K562 (cell line): ENCODE data around the gene ZNF629. TPM values are rescaled to one million over a fixed set of nuclear protein-coding genes. Genes with fewer than 3 reads are reported as not detected.

Source experiments
- ATAC-seq: fragments of 200-7000 bp; cut with Tn5 transposase; 3 replicates; pipeline ENCODE4 v1.9.1; 2020; ENCODE audit warnings: moderate library complexity
- BruUV-seq: library from RNA; stranded (reverse); fragments of 400-500 nt; replicated peaks from 2 replicates; lab custom pipeline; 2021; lab: Mats Ljungman, UMichigan
- CTCF ChIA-PET: fragments of 300-600 bp; formaldehyde crosslinking; extraction: SDS; loops from one replicate; lab custom pipeline; 2021; ENCODE audit warnings: low intra/inter-chr PET ratio; lab: Yijun Ruan, JAX
- POLR2A ChIA-PET: fragments of 300-600, 350-650 bp; sonication (Branson Sonifier 250); formaldehyde crosslinking; extraction: SDS; loops from one replicate; lab custom pipeline; 2021; ENCODE audit warnings: antibody characterized with exemption, inconsistent platforms; lab: Yijun Ruan, JAX
- DNase-seq, 4 experiments: peaks; one replicate each; pipeline versions ENCODE4 v3.0.0 to v3.0.0-alpha.2; 2011 to 2018; ENCODE audit warnings: low spot score in 3 of 4, mixed read lengths in 3 of 4; ENCODE audit errors: extremely low read depth in 1 of 4
- FAIRE-seq: peaks from 2 replicates; lab custom pipeline; 2011; peaks lifted over from hg19 to GRCh38; lab: Jason Lieb, UNC
- H2AFZ ChIP-seq: 2 replicates; pipeline ENCODE4 v1.6.0; 2011; ENCODE audit warnings: low read depth, low read length, control low read depth, inconsistent platforms
- H3K27ac ChIP-seq: fragments of 200-600 bp; 3 replicates; pipeline ENCODE4 v1.8.0; 2011; ENCODE audit warnings: low read depth, mild to moderate bottlenecking, control low read depth, inconsistent platforms, low read length, moderate library complexity, mixed read lengths; ENCODE audit errors: extremely low read depth
- H3K27me3 ChIP-seq, 2 experiments: fragments of 300-600 bp in 1 of 2; 2 replicates in 1 of 2; 3 replicates in 1 of 2; pipeline versions ENCODE4 v1.6.0 to v1.8.0; 2011; ENCODE audit warnings: inconsistent platforms in 2 of 2, low read length in 2 of 2, mild to moderate bottlenecking in 1 of 2, mixed read lengths in 1 of 2, moderate library complexity in 1 of 2; ENCODE audit not compliant: control insufficient read depth in 2 of 2, insufficient read depth in 2 of 2
- H3K36me3 ChIP-seq: fragments of 300-600 bp; 3 replicates; pipeline ENCODE4 v1.8.0; 2011; ENCODE audit warnings: mild to moderate bottlenecking, low read length, inconsistent platforms; ENCODE audit not compliant: control insufficient read depth, insufficient read depth
- H3K4me1 ChIP-seq, 2 experiments: fragments of 200-600 bp in 1 of 2; replicated peaks in 1 of 2; 2 replicates in 1 of 2; 3 replicates in 1 of 2; pipeline versions ENCODE4 v1.5.1 to v1.8.0; 2011; ENCODE audit warnings: inconsistent platforms in 2 of 2, low read length in 2 of 2, mild to moderate bottlenecking in 1 of 2, mixed read lengths in 1 of 2, moderate library complexity in 1 of 2; ENCODE audit not compliant: control insufficient read depth in 2 of 2, insufficient read depth in 2 of 2
- H3K4me2 ChIP-seq: 2 replicates; pipeline ENCODE4 v1.6.1; 2011; ENCODE audit warnings: low read length, control low read depth, inconsistent platforms, mixed read lengths; ENCODE audit not compliant: insufficient read depth
- H3K4me3 ChIP-seq: fragments of 200-600 bp; sonication (generic), shearing (Covaris generic); 2 replicates; pipeline ENCODE4 v1.5.1; 2016; ENCODE audit warnings: control low read depth, inconsistent platforms
- H3K79me2 ChIP-seq: fragments of 200-600 bp; 3 replicates; pipeline ENCODE4 v1.8.0; 2011; ENCODE audit warnings: low read length, inconsistent platforms; ENCODE audit not compliant: control insufficient read depth, insufficient read depth
- H3K9ac ChIP-seq, 2 experiments: 2 replicates each; pipeline versions ENCODE4 v1.6.0 to v1.6.1; 2011; ENCODE audit warnings: low read depth in 2 of 2, low read length in 2 of 2, control low read depth in 1 of 2, inconsistent platforms in 1 of 2, mild to moderate bottlenecking in 1 of 2, mixed read lengths in 1 of 2; ENCODE audit not compliant: insufficient read depth in 1 of 2
- H3K9me1 ChIP-seq: one replicate; pipeline ENCODE4 v1.6.0; 2011; ENCODE audit warnings: inconsistent platforms, mild to moderate bottlenecking, low read length, moderate library complexity; ENCODE audit not compliant: control insufficient read depth, insufficient read depth
- H3K9me3 ChIP-seq: replicated peaks from 2 replicates; pipeline ENCODE4 v1.5.1; 2011; ENCODE audit warnings: low read depth, low read length, inconsistent platforms; ENCODE audit not compliant: control insufficient read depth, insufficient read depth
- H4K20me1 ChIP-seq: replicated peaks from 2 replicates; pipeline ENCODE4 v1.6.1; 2011; ENCODE audit warnings: low read length, inconsistent platforms, mixed read lengths; ENCODE audit not compliant: control insufficient read depth, insufficient read depth
- ARID2 ChIP-seq: fragments of 450-650 bp; IDR thresholded peaks from 2 replicates; pipeline ENCODE4 v1.6.1; 2017; ENCODE audit warnings: antibody characterized with exemption, mild to moderate bottlenecking
- HDAC8 ChIP-seq: fragments of 450-650 bp; IDR thresholded peaks from 2 replicates; pipeline ENCODE4 v1.6.1; 2016; ENCODE audit warnings: mild to moderate bottlenecking, missing genetic modification characterization, moderate library complexity, missing compliant biosample characterization
- HNRNPUL1 ChIP-seq: fragments of 200-400 bp; formaldehyde crosslinking; IDR thresholded peaks from 2 replicates; pipeline ENCODE4 v1.6.1; 2017; ENCODE audit warnings: low read length
- MCM2 ChIP-seq: fragments of 450-650 bp; IDR thresholded peaks from 2 replicates; pipeline ENCODE4 v1.6.1; 2017; ENCODE audit warnings: low read depth, mild to moderate bottlenecking
- MEIS2 ChIP-seq: fragments of 450-650 bp; IDR thresholded peaks from 2 replicates; pipeline ENCODE4 v1.6.1; 2014; ENCODE audit warnings: mild to moderate bottlenecking; ENCODE audit not compliant: partially characterized antibody
- NFE2L1 ChIP-seq: fragments of 450-650 bp; IDR thresholded peaks from 2 replicates; pipeline ENCODE4 v1.6.1; 2016; ENCODE audit warnings: missing genetic modification characterization, low read depth, mild to moderate bottlenecking, missing compliant biosample characterization, moderate library complexity, borderline replicate concordance
- RBFOX2 ChIP-seq: fragments of 200-400 bp; formaldehyde crosslinking; IDR thresholded peaks from 2 replicates; pipeline ENCODE4 v1.6.1; 2017; ENCODE audit warnings: low read depth, mild to moderate bottlenecking, low read length, moderate library complexity
- RBM17 ChIP-seq: fragments of 200-400 bp; formaldehyde crosslinking; IDR thresholded peaks from 2 replicates; pipeline ENCODE4 v1.6.1; 2017; ENCODE audit warnings: low read depth, mild to moderate bottlenecking, low read length, borderline replicate concordance
- RHOXF2B ChIP-seq: fragments of 250-450 bp; sonication (Bioruptor Pico); conservative IDR thresholded peaks from 2 replicates; pipeline ENCODE4 v1.5.1; 2021
- RNF2 ChIP-seq: sonication (generic); IDR thresholded peaks from 2 replicates; pipeline ENCODE4 v1.6.1; 2016
- SMAD1 ChIP-seq: fragments of 150-350 bp; IDR thresholded peaks from 2 replicates; pipeline ENCODE4 v1.6.1; 2014; ENCODE audit warnings: low read length, low read depth; ENCODE audit not compliant: partially characterized antibody
- SMARCB1 ChIP-seq: IDR thresholded peaks from 2 replicates; pipeline ENCODE4 v1.6.1; 2011; ENCODE audit warnings: improper control_type of control experiment, low read depth; ENCODE audit not compliant: insufficient read length
- XRCC4 ChIP-seq: IDR thresholded peaks from one replicate; pipeline ENCODE4 v1.6.1; 2011; ENCODE audit not compliant: insufficient read depth, insufficient read length; ENCODE audit errors: extremely low read depth
- ZC3H4 ChIP-seq: sonication (generic); formaldehyde crosslinking; IDR thresholded peaks from 2 replicates; pipeline ENCODE4 v1.9.0; 2021; ENCODE audit warnings: missing genetic modification reagents, borderline replicate concordance
- ZNF232 ChIP-seq: sonication (generic); formaldehyde crosslinking; IDR thresholded peaks from 2 replicates; pipeline ENCODE4 v1.8.0; 2022; ENCODE audit warnings: mild to moderate bottlenecking, missing genetic modification reagents
- ZNF324 ChIP-seq: fragments of 250-450 bp; sonication (Bioruptor Pico); IDR thresholded peaks from 2 replicates; pipeline ENCODE4 v1.4.0; 2020; ENCODE audit warnings: mild to moderate bottlenecking
- WGBS: fragments of 100-300 bp; shearing (Covaris generic); methylation state at CpG from one replicate; pipeline ENCODE4 v1.1.6; 2016; ENCODE audit warnings: low coverage, mixed read lengths; ENCODE audit not compliant: insufficient coverage; ENCODE audit errors: missing lambda C conversion rate; 5-methylcytosine and 5-hydroxymethylcytosine counted together
- in situ Hi-C: fragments of 300-500 bp; cut with MboI; formaldehyde crosslinking; loops from 4 replicates; pipeline ENCODE4 v1.15.0; 2018; ENCODE audit warnings: inconsistent platforms, mixed read lengths
- intact Hi-C: fragments of 100-400 bp; cut with micrococcal nuclease; formaldehyde crosslinking; loops from 2 replicates; pipeline ENCODE4 v1.14.2; 2022
- polyA plus RNA-seq, 8 experiments: library from polyadenylated mRNA; depleted of rRNA in 4 of 8; stranded (reverse) in 5 of 8; unstranded in 3 of 8; fragments of >200 nt; fragmentation: Nextera tagmentation in 2 of 8; fragmentation: Illumina TruSeq in 1 of 8; extraction: Ambion mirVana in 2 of 8; extraction: Trizol in 1 of 8; gene quantifications; 2 replicates each; pipeline versions ENCODE4 v1.2.1 to v1.2.3, GENCODE V29; 2011 to 2014; ENCODE audit warnings: inconsistent platforms in 1 of 8, missing spikeins in 1 of 8
- total RNA-seq, 7 experiments: library from RNA; depleted of rRNA in 6 of 7; stranded (reverse); fragments of >200 nt in 6 of 7; fragmentation: Illumina TruSeq in 2 of 7; extraction: Trizol in 2 of 7; gene quantifications; 2 replicates each; pipeline versions ENCODE4 v1.2.1 to v1.2.3, GENCODE V29; 2011 to 2021; ENCODE audit warnings: low replicate concordance in 1 of 7
- TF ChIP-seq, protein P1 (sequence below): fragments of 450-650 bp; conservative IDR thresholded peaks from 2 replicates; pipeline ENCODE4 v1.6.1; 2016; ENCODE audit warnings: missing genetic modification characterization, low read depth, mild to moderate bottlenecking, missing compliant biosample characterization, moderate library complexity
- TF ChIP-seq, protein P2 (sequence below): fragments of 450-650 bp; IDR thresholded peaks from 2 replicates; pipeline ENCODE4 v1.6.1; 2016

ZNF629 gene
- total and polyA plus RNA-seq, 9 of the 15 experiments (the other 6 are each of a cell fraction or from before 2014, with no cell fraction given) = 0.44 to 18.8 (median 7.4) TPM

DNA sequence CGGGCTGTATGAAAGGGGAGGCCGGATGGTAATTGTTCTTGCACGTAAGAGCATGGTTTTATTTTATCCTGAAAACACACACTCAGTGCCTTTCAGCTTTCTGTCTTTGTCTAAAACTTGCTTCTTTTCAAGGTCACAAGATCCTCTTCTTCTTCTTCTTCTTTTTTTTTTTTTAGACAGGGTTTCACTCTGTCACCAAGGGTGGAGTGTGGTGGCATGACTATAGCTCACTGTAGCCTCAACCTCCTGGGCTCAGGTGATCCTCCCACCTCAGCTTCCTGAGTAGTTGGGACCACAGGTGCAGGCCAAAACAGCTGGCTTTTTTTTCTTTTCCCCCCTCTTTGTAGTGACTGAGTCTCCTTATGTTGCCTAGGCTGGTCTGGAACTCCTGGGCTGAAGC lies 15.9 kb upstream of the ZNF629 start:
- no peak overlapping the region for H3K9ac ChIP-seq
- WGBS = 72% methylated on average over 3 of the region's 3 CpGs
- POLR2A ChIA-PET = interaction anchor here (0.6 to 1.7 kb wide), 6 partner anchors 9 to 138 kb away, joined by 3 to 10 read pairs (median 3); partner anchors contain the start of gene ZNF629
- DNase-seq = no peak
- no peak overlapping the region for H3K27ac ChIP-seq
- no peak for FAIRE-seq
- no peaks in the 10 kb centered on the region for H4K20me1 ChIP-seq
- no peaks in the 10 kb centered on the region for H3K27me3 ChIP-seq
- no peak overlapping the region for H3K4me3 ChIP-seq
- peak overlapping the region; percentile 56 for H2AFZ ChIP-seq
- no peaks in the 10 kb centered on the region for H3K9me1 ChIP-seq
- BruUV-seq = no TSS peak
- TF ChIP-seq NFE2L1 (tag) (no peak), XRCC4 (no peak), MCM2 (no peak), ZNF232 (CRISPR knock-in tag) (no peak), RBFOX2 (no peak), MEIS2 (no peak), SMARCB1 (no peak), ZC3H4 (CRISPR knock-in tag) (no peak), ZNF324 (CRISPR knock-in tag) (no peak), HNRNPUL1 (no peak), RBM17 (no peak), HDAC8 (tag) (no peak), ARID2 (no peak), RHOXF2B (no peak), SMAD1 (no peak), RNF2 (no peak)
- TF ChIP-seq, protein P1, sequence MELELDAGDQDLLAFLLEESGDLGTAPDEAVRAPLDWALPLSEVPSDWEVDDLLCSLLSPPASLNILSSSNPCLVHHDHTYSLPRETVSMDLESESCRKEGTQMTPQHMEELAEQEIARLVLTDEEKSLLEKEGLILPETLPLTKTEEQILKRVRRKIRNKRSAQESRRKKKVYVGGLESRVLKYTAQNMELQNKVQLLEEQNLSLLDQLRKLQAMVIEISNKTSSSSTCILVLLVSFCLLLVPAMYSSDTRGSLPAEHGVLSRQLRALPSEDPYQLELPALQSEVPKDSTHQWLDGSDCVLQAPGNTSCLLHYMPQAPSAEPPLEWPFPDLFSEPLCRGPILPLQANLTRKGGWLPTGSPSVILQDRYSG (tag) = no peak
- TF ChIP-seq, protein P2, sequence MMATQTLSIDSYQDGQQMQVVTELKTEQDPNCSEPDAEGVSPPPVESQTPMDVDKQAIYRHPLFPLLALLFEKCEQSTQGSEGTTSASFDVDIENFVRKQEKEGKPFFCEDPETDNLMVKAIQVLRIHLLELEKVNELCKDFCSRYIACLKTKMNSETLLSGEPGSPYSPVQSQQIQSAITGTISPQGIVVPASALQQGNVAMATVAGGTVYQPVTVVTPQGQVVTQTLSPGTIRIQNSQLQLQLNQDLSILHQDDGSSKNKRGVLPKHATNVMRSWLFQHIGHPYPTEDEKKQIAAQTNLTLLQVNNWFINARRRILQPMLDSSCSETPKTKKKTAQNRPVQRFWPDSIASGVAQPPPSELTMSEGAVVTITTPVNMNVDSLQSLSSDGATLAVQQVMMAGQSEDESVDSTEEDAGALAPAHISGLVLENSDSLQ = no peak
- TF ChIP-seq, all 486 proteins: peak for 0
- H3K4me2 ChIP-seq = no peak overlapping the region
- H3K9me3 ChIP-seq = no peaks in the 10 kb centered on the region
- H3K79me2 ChIP-seq = peaks cover 5% of the 10 kb centered on the region; the same call in 1 of the 3 replicates
- CTCF ChIA-PET = no interaction called here
- H3K4me1 ChIP-seq = peaks cover 10 to 25% of the 10 kb centered on the region in 2 experiments; a peak in 4 of 5 replicates
- no peaks in the 10 kb centered on the region for H3K36me3 ChIP-seq
- no peak for ATAC-seq
- intact Hi-C loops (no loop called here), in situ Hi-C loops (no loop called here)
